Progenitor cell of endocrine pancreas (in vitro differentiated cells): ENCODE data around the gene FYCO1. TPM values are rescaled to one million over a fixed set of nuclear protein-coding genes. Genes with fewer than 3 reads are reported as not detected.

ENCODE experiments used
- DNase-seq: peaks from one replicate; pipeline ENCODE4 v3.0.0; 2021; ENCODE audit warnings: low spot score; ENCODE audit not compliant: unreplicated experiment
- H3K27ac Mint-ChIP-seq: 2 replicates; pipeline ENCODE4 v1.8.0; 2021; ENCODE audit warnings: mild to moderate bottlenecking, moderate library complexity, mixed read lengths
- H3K27me3 Mint-ChIP-seq: 2 replicates; pipeline ENCODE4 v1.8.0; 2021; ENCODE audit warnings: mixed read lengths
- H3K36me3 Mint-ChIP-seq: 2 replicates; pipeline ENCODE4 v1.8.0; 2022; ENCODE audit warnings: mixed read lengths; ENCODE audit not compliant: insufficient read depth
- H3K4me1 Mint-ChIP-seq: 2 replicates; pipeline ENCODE4 v1.8.0; 2021; ENCODE audit warnings: low read depth, mixed read lengths
- H3K4me3 Mint-ChIP-seq: 2 replicates; pipeline ENCODE4 v1.8.0; 2021; ENCODE audit warnings: low read depth, mild to moderate bottlenecking, moderate library complexity, mixed read lengths
- H3K9me3 Mint-ChIP-seq: 2 replicates; pipeline ENCODE4 v1.8.0; 2021; ENCODE audit warnings: low read depth, mixed read lengths
- total RNA-seq: library from RNA; stranded (reverse); gene quantifications from 2 replicates; pipeline ENCODE4 v1.2.1, GENCODE V29; 2021
- TF ChIP-seq, protein P1 (sequence below): fragments of 200-600 bp; sonication (generic); IDR thresholded peaks from one replicate; pipeline ENCODE4 v1.5.0; 2021; ENCODE audit warnings: antibody characterized with exemption, mild to moderate bottlenecking; ENCODE audit not compliant: unreplicated experiment

FYCO1 gene
- total RNA-seq, 1 donor from 2014 or later = 18.0 TPM

- TF ChIP-seq, protein P1, sequence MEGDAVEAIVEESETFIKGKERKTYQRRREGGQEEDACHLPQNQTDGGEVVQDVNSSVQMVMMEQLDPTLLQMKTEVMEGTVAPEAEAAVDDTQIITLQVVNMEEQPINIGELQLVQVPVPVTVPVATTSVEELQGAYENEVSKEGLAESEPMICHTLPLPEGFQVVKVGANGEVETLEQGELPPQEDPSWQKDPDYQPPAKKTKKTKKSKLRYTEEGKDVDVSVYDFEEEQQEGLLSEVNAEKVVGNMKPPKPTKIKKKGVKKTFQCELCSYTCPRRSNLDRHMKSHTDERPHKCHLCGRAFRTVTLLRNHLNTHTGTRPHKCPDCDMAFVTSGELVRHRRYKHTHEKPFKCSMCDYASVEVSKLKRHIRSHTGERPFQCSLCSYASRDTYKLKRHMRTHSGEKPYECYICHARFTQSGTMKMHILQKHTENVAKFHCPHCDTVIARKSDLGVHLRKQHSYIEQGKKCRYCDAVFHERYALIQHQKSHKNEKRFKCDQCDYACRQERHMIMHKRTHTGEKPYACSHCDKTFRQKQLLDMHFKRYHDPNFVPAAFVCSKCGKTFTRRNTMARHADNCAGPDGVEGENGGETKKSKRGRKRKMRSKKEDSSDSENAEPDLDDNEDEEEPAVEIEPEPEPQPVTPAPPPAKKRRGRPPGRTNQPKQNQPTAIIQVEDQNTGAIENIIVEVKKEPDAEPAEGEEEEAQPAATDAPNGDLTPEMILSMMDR = no peak
- H3K4me3 Mint-ChIP-seq = no peak overlapping the region
- H3K4me1 Mint-ChIP-seq = no peaks in the 10 kb centered on the region
- no peak for DNase-seq
- H3K36me3 Mint-ChIP-seq = peaks cover 9% of the 10 kb centered on the region
- H3K9me3 Mint-ChIP-seq = no peaks in the 10 kb centered on the region
- H3K27me3 Mint-ChIP-seq = no peaks in the 10 kb centered on the region
- no peak overlapping the region for H3K27ac Mint-ChIP-seq
Observed at GRCh38 chr3:45953536-45953935, 42.1 kb downstream of the FYCO1 start.

- H3K27me3 Mint-ChIP-seq = no peaks in the 10 kb centered on the region
- H3K27ac Mint-ChIP-seq = no peak overlapping the region
- H3K4me1 Mint-ChIP-seq = no peaks in the 10 kb centered on the region
- no peak for DNase-seq
- TF ChIP-seq, protein P1 = no peak
- no peak overlapping the region for H3K4me3 Mint-ChIP-seq
- peaks cover 9% of the 10 kb centered on the region for H3K36me3 Mint-ChIP-seq
- H3K9me3 Mint-ChIP-seq = no peaks in the 10 kb centered on the region
Observed at GRCh38 chr3:45952456-45952855, 43.2 kb downstream of the FYCO1 start.

DNA sequence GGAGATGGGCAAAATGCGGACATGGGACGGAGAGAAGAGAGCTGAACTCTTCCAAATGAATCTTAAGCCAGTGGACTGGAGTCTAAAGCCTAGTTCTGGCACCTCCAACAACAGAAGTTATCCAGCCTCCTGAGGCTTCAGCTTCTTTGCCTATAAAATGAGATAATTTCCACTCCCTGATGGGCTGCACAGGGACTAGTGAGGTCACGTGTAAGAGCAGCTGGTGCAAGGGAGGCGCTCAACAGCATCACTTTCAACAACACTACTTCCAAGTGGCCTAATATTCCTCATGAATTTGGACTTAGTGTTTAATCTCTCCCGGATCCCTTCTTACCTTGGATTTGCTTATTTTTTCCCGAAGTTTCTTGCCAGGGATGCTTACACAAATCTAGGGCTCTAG is 43.7 kb downstream of the FYCO1 start:
- no peak overlapping the region for H3K4me3 Mint-ChIP-seq

DNA sequence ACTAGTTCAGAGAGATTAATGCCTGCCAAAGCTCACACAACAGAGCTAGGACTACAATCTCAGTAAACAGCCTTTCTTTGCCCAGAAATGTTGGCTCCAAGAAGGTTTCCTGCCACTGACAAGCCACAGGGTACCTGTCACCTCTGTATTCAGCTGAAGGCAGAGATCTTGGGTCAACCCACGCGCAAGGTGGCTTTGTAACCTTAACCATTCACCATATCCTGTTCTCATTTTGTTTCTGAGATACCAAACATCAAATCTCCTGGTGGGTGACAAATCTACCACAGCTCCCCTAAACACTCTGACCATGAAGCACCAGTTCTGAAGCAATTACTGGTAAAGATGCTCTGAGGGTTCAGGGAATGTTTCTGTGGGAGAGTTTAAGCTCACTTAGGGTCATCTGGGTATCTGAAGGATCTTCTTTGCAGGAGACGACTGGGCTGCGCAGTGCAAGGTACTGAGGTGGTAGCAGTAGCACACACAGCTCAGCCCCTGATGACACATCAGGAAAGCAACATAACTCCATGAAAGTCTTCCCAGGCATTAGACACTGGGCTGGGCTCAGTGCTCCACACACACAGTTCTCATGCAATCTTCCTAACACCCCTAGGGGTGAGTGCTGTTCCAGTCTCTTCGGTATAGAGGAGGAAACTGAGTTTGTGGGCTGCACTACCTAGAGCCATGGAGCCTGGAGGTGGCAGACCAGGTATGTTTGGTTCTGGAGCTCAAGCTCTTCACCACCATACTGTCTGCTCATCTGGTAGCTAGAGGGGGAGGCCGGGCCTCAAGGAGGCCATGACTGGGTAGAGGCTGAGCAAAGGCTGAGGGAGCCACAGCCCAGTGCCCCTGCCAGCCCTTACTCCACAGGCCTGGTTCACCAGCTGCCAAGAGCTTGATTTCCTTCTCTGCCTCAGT is 44.7 kb downstream of the FYCO1 start:
- Mint-ChIP-seq H3K4me1 (no peaks in the 10 kb centered on the region), H3K4me3 (no peak overlapping the region), H3K9me3 (no peaks in the 10 kb centered on the region), H3K36me3 (peaks cover 9% of the 10 kb centered on the region), H3K27me3 (no peaks in the 10 kb centered on the region), H3K27ac (no peak overlapping the region)
- TF ChIP-seq, protein P1 = no peak
- DNase-seq = no peak

More for the DNA sequence above, 43.7 kb downstream of the FYCO1 start:
- Mint-ChIP-seq H3K27me3 (no peaks in the 10 kb centered on the region), H3K27ac (no peak overlapping the region), H3K4me1 (no peaks in the 10 kb centered on the region), H3K36me3 (peaks cover 8% of the 10 kb centered on the region), H3K9me3 (no peaks in the 10 kb centered on the region)
- DNase-seq = no peak
- TF ChIP-seq, protein P1 = no peak

GRCh38 chr3:45950131-45950530 is 45.5 kb downstream of the FYCO1 start:
- H3K36me3 Mint-ChIP-seq = peaks cover 6% of the 10 kb centered on the region
- no peaks in the 10 kb centered on the region for H3K27me3 Mint-ChIP-seq
- no peak overlapping the region for H3K27ac Mint-ChIP-seq
- DNase-seq = no peak
- TF ChIP-seq, protein P1 = no peak
- H3K4me1 Mint-ChIP-seq = no peaks in the 10 kb centered on the region
- H3K9me3 Mint-ChIP-seq = no peaks in the 10 kb centered on the region
- H3K4me3 Mint-ChIP-seq = no peak overlapping the region
